IPS DF 19.7 (cell line): ENCODE measurements around the gene CELA2A.
"Not testable (repeated sequence)": the region's sequence is repeated elsewhere in the genome, so short reads cannot be mapped to it uniquely, and the experiment has no call there.

Experiments
- DNase-seq: peaks from one replicate; pipeline ENCODE4 v3.0.0-alpha.2; 2013; ENCODE audit warnings: low read depth, low spot score

The CELA2A gene

GRCh38 chr1:15468145-15468544 is 11.6 kb downstream of the CELA2A start:
- no peak for DNase-seq

- DNase-seq = no peak
Measured at GRCh38 chr1:15469361-15469760, 12.8 kb downstream of the CELA2A start.

GRCh38 chr1:15469821-15470448 is 13.4 kb downstream of the CELA2A start:
- DNase-seq = not testable (repeated sequence)

GRCh38 chr1:15471067-15471466 is 14.5 kb downstream of the CELA2A start:
- DNase-seq = not testable (repeated sequence)

- not testable (repeated sequence) for DNase-seq
Measured at GRCh38 chr1:15471723-15472122, 15.2 kb downstream of the CELA2A start.

- no peak for DNase-seq
Measured at GRCh38 chr1:15472587-15472986, 16.1 kb downstream of the CELA2A start.

- DNase-seq = no peak
Measured at GRCh38 chr1:15475752-15476314, 19.3 kb downstream of the CELA2A start, which contains the start of gene CELA2B. Gene CELA2B (plus strand): TSS chr1:15476104. CDS start chr1:15476126, 22 bp downstream.

GRCh38 chr1:15476927-15477326 is 20.4 kb downstream of the CELA2A start:
- no peak for DNase-seq

- no peak for DNase-seq
Measured at GRCh38 chr1:15477646-15478212, 21.2 kb downstream of the CELA2A start.

GRCh38 chr1:15479654-15480347 is 23.3 kb downstream of the CELA2A start:
- DNase-seq = no peak

- DNase-seq = not testable (repeated sequence)
Measured at GRCh38 chr1:15482455-15482854, 25.9 kb downstream of the CELA2A start.

GRCh38 chr1:15482983-15483543 is 26.5 kb downstream of the CELA2A start:
- DNase-seq = not testable (repeated sequence)

GRCh38 chr1:15483971-15484370 is 27.4 kb downstream of the CELA2A start:
- no peak for DNase-seq

- DNase-seq = not testable (repeated sequence)
Measured at GRCh38 chr1:15484443-15484842, 27.9 kb downstream of the CELA2A start.

GRCh38 chr1:15485636-15486035 is 29.1 kb downstream of the CELA2A start:
- DNase-seq = no peak

- not testable (repeated sequence) for DNase-seq
Measured at GRCh38 chr1:15486844-15487610, 30.5 kb downstream of the CELA2A start.

- no peak for DNase-seq
Measured at GRCh38 chr1:15488371-15488770, 31.8 kb downstream of the CELA2A start.

- no peak for DNase-seq
Measured at GRCh38 chr1:15489052-15489736, 32.7 kb downstream of the CELA2A start.

GRCh38 chr1:15491010-15491409 is 34.5 kb downstream of the CELA2A start:
- DNase-seq = not testable (repeated sequence)

- DNase-seq = no peak
Measured at GRCh38 chr1:15492596-15492995, 36.1 kb downstream of the CELA2A start.

GRCh38 chr1:15493869-15494390 is 37.4 kb downstream of the CELA2A start:
- DNase-seq = no peak
